GM19240 (cell line): ENCODE measurements around the gene KRTAP5-4.
"Not testable (repeated sequence)": the region's sequence is repeated elsewhere in the genome, so short reads cannot be mapped to it uniquely, and the experiment has no call there.

Experiments
- DNase-seq: peaks from one replicate; pipeline ENCODE4 v3.0.0; 2011; ENCODE audit warnings: low spot score; ENCODE audit not compliant: insufficient read length

KRTAP5-4 gene

DNA sequence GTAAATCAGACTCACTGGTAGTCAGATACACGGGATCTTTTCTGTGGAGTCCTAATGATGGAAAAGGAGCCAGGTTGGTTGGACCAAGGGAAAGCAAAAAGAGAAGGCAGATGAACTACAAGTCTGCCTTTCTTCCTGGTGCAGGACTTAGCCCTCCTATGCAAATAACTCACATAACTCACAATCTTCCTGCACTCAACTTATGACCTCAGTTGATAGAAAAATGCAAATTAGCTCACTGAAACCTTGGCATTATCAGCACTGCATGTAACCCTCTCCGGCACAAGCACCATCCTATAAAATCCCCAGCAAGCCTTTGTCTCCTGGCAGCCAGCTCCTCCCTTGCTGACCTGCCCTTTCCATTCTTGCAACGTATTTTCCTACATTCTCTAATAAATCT lies 20.3 kb downstream of the KRTAP5-4 start:
- not testable (repeated sequence) for DNase-seq

DNA sequence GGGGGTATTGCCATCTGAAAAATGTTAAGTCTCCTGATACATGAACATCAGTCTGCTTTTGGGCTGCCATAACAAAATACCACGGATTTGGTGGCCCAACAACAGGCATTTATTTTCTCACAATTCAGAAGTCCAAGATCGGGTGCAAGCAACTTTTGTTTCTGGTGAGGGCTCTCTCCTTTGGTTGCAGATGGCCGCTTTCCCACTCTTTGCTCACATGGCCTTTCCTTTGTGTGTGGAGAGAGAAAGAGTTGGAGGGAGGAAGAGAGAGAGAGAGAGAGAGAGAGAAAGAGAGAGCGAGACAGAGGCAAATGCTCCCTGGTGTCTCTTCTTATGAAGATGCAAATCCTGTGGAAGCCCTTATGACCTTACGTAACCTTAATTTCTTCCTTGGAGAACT lies 21.3 kb downstream of the KRTAP5-4 start:
- DNase-seq = no peak

DNA sequence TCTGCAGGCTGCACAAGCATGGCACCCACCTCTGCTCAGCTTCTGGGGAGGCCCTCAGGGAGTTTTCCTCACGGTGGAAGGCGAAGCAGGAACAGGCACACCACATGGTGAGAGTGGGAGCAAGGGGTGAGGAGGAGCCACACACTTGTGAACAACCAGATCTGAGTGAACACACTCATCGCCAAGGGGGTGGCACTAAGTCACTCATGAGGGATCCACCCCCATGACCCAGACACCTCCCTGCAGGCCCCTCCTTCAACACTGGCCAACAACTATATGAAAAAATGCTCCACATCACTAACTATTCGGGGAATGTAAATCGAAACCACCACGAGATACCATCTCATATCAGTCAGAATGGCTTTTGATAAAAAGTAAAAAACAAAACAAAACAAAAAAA lies 23.1 kb downstream of the KRTAP5-4 start:
- no peak for DNase-seq

DNA sequence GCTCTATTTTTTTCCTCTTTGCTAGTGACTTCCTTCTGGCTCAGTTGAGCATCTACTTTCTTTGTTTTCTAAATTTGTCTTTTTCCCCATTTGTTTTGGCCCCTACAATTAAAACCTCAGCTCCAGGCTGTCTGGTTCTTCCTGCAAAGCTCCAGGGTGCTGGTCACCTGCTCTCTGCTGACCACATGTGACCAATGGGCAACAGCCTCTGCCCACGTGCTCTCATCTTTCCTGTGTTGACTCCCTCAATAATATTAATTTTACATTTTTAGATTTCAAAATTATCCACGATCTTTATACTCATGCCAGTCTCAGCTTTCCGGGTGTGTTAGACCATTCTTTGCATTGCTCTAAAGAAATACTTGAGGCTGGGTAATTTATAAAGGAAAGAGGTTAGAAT lies 23.5 kb downstream of the KRTAP5-4 start:
- not testable (repeated sequence) for DNase-seq

DNA sequence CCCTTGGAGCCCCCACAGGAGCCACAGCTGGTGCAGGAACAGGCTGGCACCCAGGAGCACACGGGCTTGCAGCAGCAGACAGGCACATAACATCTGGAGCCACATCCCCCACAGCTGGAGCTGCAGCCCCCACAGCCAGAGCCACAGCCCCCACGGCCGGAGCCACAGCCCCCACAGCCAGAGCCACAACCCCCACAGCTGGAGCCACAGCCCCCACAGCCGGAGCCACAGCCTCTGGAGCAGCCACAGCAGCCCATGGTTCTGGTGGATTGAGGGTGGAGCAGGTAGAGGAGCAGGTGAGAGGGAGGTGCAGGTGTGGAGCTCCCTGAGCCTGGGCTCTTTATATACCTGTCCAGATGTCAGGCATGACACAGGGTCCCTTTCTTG lies 24.0 kb downstream of the KRTAP5-4 start, which contains the start of gene KRTAP5-2:
KRTAP5-2 (minus strand) TSS at position 301 of the 387 bp plus-strand sequence; CDS start at position 257, 44 bp downstream.
- no peak for DNase-seq

DNA sequence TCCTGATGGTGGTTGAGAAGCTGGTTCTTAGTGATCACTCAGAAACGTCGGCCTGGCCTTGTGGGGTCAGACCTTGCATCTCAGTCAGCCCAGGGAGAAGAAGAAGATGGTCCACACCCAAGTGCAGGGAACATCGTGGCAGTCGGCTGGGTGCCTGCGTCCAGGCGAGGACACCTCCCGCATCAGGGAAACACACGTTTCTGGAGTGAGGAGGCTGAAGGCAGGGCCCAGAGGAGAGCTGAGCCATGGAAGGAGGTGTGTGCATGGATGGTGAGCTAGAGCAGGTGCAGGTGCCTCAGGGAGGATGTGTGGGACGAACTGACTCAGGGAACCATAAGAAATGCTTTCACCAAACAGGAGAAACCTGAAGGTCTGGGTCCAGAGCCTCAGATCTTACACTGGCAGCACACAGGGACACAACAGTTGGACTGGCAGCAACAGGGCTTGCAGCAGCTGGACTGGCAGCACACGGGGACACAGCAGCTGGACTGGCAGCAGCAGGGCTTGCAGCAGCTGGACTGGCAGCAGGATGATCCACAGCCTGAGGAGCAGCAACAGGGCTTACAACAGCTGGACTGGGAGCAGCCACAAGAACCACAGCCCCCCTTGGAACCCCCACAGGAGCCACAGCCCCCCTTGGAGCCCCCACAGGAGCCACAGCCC lies 24.5 kb downstream of the KRTAP5-4 start:
- DNase-seq = no peak

DNA sequence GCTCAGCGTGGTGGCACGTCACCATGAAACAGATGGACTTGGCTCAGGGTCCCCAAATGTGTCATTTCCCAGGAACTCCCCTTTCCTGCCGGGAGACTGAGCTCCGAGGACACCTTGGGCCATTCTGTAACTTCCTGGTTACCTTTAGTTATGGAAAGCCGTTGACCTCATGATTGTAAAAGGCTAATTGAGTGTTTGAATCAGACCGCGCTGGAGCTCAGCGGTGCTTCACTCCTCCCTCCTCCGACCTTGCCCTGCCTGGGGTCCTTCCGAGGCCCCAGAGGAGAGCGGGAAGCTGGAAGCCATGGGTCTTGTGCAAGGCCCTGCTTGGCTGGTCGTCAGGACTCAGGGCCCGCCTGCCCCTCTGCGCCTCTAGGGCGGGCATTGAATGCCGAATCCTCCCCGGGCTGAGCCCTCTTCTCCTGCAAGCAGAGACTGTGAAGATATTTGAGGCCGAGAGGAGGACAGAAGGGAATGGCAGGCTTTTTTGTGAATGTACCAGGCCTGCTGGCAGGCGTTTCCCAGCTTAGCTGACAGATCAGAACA lies 25.3 kb downstream of the KRTAP5-4 start:
- DNase-seq = not testable (repeated sequence)

DNA sequence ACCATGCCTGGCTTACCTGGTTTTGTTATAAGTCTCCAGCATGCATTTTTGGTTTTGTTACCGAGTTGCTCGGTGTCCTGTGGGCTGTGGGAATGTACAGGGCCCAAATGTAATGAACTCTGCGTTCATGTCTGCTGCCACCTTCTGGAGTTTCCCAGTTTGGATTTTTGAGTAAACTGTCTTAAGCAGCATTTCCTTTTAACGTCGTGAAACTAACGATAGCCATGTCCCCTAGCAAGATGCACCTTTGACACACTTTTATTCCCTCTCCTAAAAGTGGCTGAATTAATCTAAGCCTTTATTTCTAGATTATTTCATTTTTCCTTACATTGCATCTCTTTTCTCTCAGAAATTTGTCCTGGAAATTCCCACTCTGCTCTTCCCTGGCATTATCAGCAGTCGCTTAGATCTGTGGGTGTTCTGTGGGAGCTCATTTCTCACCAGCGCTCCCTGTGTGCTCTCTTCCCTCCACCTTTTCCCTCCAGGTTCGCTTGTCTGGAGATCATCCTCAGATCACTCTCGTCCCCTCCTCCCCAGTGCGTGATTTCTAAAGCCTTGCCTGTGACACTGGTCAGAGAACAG lies 25.9 kb downstream of the KRTAP5-4 start:
- DNase-seq = not testable (repeated sequence)

DNA sequence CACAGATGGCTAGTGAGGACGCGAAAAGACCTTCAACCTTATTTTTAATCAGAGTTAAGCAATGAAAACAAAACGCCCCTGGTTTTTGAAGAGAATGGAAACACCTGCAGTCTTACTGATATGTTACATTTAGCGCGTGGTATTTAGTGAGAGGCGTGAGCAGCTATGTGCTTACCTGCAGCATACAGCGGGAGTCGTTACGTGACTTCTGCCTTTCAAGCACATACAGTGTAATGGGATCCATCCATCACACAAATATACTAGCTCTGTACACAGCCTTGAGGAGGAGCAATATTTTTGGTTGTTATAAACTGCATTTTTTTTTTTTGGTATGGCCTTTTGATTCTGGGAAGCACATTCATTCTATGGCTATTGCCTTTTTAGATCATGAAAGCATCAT lies 29.3 kb downstream of the KRTAP5-4 start:
- no peak for DNase-seq

DNA sequence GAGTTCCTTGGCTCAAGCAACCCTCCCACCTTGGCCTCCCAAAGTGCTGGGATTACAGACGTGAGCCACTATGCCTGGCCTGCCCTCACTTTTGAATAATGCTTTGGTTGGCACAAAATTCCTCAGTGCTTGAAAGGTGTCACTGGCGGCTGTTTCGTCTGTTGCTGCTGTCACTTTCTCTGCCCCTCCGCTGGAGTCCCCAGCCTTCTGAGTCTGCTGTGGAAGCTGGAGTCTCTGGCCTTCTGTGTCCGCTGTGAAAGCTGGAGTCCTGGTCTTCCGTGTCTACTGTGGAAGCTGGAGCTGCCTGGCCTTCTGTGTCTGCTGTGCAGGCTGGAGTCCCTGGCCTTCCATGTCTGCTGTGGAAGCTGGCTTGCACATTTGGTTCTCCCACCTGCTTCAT lies 31.9 kb downstream of the KRTAP5-4 start:
- DNase-seq = no peak

DNA sequence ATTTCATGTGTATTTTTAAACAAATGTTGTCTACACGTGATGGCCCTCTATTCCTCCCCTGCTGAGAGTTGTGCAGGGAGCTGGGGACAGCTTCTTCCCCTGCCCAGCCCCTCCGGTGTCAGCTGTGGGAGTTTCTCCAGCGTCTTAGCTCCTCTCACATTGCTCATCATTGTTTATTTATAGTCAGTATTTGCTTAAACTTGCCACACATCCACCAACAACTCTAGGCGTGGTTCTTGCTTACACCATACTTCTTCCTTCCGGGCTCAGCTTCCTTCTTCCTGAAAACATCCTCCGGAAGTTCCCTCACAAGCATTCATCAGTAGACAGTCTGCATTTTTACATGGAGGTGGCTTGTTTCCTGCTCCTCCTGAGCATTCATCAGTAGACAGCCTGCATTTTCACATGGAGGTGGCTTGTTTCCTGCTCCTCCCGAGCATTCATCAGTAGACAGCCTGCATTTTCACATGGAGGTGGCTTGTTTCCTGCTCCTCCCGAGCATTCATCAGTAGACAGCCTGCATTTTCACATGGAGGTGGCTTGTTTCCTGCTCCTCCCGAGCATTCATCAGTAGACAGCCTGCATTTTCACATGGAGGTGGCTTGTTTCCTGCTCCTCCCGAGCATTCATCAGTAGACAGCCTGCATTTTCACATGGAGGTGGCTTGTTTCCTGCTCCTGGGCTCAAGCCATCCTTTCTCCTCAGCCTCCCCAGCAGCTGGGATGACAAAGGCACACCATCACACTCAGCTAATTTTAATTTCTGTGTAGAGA lies 32.6 kb downstream of the KRTAP5-4 start:
- DNase-seq = not testable (repeated sequence)

DNA sequence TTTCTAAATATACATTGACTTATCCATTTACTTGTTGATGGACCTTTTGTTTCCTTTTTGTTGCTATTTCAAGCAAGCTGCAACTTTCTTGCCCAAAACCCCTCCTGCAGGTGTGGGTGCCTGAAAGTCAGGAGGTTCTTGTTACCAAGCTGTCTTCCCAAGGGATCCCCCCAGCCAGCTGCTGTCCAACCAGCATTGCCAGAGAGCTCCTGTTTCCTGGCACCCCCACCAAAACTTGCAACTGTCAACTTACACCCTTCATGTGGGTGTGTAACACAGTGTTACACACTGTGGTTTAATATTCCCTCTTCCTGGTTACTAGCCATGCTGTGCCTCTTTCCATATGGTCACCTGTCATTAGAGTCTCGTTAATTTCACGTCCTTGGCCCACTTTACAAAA lies 35.2 kb downstream of the KRTAP5-4 start:
- DNase-seq = no peak

DNA sequence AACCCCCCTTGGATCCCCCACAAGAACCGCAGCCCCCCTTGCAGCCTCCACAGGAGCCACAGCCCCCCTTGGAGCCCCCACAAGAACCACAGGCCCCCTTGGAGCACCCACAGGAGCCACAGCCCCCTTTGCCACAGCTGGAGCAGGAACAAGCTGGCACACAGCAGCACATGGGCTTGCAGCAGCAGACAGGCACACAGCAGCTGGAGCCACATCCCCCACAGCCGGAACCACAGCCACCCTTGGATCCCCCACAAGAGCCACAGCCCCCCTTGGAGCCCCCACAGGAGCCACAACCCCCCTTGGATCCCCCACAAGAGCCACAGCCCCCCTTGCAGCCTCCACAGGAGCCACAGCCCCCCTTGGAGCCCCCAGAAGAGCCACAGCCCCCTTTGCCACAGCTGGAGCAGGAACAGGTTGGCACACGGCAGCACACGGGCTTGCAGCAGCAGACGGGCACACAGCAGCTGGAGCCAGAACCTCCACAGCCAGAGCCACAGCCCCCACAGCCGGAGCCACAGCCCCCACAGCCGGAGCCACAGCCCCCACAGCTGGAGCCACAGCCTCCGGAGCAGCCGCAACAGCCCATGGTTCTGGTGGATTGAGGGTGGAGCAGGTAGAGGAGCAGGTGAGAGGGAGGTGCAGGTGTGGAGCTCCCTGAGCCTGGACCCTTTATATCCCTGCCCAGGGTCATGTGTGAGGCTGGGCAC lies 37.1 kb downstream of the KRTAP5-4 start, which contains the start of gene KRTAP5-1:
KRTAP5-1 (minus strand) TSS at position 623 of the 710 bp plus-strand sequence; CDS start at position 589, 34 bp downstream.
- not testable (repeated sequence) for DNase-seq

DNA sequence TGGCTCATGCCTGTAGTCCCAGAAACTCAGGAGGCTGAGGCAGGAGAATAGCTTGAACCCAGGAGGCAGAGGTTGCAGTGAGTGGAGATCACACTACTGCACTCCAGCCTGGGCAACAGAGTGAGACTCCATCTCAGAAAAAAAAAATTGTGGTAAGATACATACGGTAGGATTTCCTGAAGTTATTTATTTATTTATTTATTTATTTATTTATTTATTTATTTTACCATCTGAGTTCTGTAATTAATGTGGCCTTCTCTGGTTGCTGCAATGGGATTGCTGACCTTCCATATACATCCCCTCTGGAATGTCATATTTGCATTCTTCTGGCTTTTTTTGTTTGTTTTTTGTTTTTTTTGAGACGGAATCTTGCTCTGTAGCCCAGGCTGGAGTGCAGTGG lies 39.0 kb downstream of the KRTAP5-4 start:
- DNase-seq = not testable (repeated sequence)

DNA sequence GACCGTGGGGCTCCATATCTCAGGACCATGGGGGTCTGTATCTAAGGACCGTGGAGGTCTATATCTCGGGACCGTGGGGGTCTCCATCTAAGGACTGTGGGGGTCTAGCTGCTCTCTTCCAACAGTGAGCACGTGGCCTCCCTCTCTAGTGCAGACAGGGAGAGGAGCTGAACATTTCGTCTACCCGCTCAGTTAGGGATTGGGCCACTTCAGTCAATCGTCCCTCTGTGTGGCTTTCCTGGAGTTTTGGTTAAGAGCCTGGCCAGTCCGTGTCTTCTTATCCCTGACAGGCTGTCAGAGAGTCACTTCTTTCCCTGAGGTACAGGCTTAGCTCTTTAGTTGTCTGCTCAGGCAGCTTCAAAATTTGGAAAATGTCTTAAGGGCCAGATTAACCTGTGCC lies 40.0 kb downstream of the KRTAP5-4 start:
- no peak for DNase-seq

DNA sequence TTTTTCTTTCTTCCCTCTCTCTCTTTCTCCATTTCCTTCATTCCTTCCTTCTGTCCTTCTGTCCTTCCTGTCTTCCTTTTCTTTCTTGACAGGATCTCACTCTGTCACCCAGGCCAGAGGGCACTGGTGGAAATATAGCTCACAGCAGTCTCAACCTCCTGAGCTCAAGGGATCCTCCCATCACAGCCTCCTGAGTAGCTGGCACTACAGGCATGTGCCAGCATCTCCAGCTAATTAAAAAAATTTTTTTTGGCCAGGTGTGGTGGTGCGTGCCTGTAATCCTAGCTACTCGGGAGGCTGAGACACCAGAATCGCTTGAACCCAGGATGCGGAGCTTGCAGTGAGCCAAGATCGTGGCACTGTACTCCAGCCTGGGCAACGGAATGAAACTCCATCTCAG lies 45.1 kb downstream of the KRTAP5-4 start:
- no peak for DNase-seq

DNA sequence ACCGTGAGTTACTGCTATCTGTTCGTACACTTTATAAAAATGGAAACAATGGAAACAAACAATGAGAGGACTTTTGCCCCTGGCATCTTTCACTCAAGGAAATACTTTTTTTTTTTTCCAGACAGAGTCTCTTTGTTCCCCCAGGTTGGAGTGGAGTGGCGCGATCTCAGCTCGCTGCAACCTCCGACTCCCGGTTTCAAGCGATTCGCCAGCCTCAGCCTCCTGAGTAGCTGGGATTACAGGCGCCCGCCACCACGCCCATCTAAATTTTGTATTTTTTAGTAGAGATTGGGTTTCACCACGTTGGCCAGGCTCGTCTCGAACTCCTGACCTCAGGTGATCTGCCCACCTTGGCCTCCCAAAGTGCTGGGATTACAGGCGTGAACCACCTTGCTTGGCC lies 46.2 kb downstream of the KRTAP5-4 start:
- DNase-seq = not testable (repeated sequence)

DNA sequence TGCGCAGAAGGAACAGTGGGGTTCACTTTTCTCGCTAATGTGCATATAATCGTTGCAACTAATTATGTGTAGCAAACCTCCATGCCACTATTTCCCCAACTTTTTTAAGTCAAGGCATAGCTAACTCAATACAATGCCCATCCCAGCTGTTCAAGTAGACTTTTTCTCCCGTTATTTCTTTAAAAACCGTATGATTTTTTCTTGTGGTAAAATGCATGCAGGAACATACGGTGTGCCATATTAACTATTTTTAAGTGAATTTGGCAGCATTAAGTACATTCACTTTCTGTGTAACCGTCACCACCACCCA lies 47.0 kb downstream of the KRTAP5-4 start:
- DNase-seq = no peak

DNA sequence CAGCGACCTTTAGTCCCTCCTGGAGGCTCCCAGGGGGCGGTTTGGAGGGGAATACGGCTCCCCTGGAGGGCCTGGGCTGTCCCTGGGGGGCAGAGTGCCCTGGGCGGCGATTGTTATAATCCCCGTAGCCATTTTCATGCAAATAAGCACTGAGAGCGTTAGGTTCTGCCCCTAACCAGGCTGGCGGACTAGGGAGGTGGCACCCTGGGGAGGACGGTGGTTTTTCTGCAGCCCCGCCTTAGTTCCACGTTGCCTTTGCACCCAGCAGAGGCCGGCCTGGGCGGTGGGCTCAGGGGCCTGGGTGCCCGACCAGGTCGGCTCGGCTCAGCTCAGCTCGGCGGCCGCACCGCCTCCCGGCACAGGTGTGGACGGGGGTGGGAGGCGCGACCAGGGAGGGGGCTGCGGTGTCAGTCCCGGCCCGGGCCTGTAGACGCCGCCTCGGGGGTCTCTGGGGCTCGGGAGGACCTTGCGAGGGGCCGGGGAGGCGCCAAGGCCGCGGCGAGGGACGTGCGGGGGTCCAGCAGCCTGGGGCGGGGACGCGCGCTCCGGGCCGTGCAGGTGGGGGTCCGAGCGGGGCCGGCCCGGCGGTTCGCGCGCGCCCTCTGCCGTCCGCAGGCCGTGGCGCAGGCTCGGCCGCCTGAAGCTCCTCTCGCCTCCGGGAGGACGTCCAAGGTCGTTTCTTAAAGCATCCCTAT lies 47.6 kb downstream of the KRTAP5-4 start:
- DNase-seq = peak; percentile 62

DNA sequence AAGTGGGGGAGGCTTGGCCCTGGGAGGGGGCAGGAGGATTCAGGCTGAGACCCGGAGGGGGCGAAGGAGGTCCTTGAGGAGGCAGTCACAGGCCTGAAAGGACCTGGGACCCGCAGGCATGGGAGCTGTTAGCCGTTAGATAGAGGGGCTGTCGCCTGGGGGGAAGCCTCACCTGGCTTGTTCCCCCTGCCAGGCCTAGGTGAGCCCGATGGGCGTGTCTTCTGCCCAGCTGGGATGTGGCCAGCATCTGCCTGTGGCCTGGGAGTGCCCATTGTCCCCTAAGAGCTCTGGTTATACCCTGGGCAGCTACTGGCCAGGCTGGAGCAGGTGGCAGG lies 48.1 kb downstream of the KRTAP5-4 start:
- DNase-seq = no peak
